ENCODE measurements around the gene ADAM8. TPM values are rescaled to one million over a fixed set of nuclear protein-coding genes. Genes with fewer than 3 reads are reported as not detected.

ADAM8 gene
- polyA plus RNA-seq, 1 of the 3 experiments (the other 2 are of a cell fraction), result 1.7 TPM

- Histone ChIP-seq H3K9me2 (no peaks in the 10 kb centered on the region), H3K4me3 (ENCODE audit: low read depth in 2 of 2, low read length in 1 of 2) (no peak overlapping the region), H3K9me3 (no peaks in the 10 kb centered on the region), H3K4me2 (no peak overlapping the region), H3K27me3 (ENCODE audit: insufficient read depth) (no peaks in the 10 kb centered on the region), H3K9ac (no peak overlapping the region), H3K27ac (ENCODE audit: low read depth in 2 of 2, low read length in 1 of 2) (no peak overlapping the region), H3K36me3 (replicated peaks in 1 of 2; ENCODE audit: control insufficient read depth in 1 of 2, insufficient read depth in 2 of 2, low read length in 1 of 2) (peaks cover 20 to 87% of the 10 kb centered on the region in 2 experiments), H4K20me1 (ENCODE audit: insufficient read depth) (no peaks in the 10 kb centered on the region), H3K4me1 (ENCODE audit: control insufficient read depth in 1 of 2, insufficient read depth in 2 of 2, low read depth in 1 of 2, low read length in 1 of 2) (no peaks in the 10 kb centered on the region), H2AFZ (ENCODE audit: low read depth) (no peak overlapping the region), H3K79me2 (ENCODE audit: insufficient read depth) (no peaks in the 10 kb centered on the region), H3F3A (replicated peaks; ENCODE audit: insufficient read depth) (no peaks in the 10 kb centered on the region)
- no peak for DNase-seq
- 90% methylated on average over 18 of the region's 18 CpGs for WGBS (ENCODE audit: low lambda C conversion rate)
- no peak for TF ChIP-seq RCOR1 (IDR thresholded peaks at IDR 0.05; ENCODE audit: low read length)
- no peak for TF ChIP-seq GATA2 (CRISPR knock-in tag; IDR thresholded peaks at IDR 0.05)
- TF ChIP-seq, protein P1, sequence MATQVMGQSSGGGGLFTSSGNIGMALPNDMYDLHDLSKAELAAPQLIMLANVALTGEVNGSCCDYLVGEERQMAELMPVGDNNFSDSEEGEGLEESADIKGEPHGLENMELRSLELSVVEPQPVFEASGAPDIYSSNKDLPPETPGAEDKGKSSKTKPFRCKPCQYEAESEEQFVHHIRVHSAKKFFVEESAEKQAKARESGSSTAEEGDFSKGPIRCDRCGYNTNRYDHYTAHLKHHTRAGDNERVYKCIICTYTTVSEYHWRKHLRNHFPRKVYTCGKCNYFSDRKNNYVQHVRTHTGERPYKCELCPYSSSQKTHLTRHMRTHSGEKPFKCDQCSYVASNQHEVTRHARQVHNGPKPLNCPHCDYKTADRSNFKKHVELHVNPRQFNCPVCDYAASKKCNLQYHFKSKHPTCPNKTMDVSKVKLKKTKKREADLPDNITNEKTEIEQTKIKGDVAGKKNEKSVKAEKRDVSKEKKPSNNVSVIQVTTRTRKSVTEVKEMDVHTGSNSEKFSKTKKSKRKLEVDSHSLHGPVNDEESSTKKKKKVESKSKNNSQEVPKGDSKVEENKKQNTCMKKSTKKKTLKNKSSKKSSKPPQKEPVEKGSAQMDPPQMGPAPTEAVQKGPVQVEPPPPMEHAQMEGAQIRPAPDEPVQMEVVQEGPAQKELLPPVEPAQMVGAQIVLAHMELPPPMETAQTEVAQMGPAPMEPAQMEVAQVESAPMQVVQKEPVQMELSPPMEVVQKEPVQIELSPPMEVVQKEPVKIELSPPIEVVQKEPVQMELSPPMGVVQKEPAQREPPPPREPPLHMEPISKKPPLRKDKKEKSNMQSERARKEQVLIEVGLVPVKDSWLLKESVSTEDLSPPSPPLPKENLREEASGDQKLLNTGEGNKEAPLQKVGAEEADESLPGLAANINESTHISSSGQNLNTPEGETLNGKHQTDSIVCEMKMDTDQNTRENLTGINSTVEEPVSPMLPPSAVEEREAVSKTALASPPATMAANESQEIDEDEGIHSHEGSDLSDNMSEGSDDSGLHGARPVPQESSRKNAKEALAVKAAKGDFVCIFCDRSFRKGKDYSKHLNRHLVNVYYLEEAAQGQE (IDR thresholded peaks at IDR 0.05; ENCODE audit: low read depth, low read length), result no peak
- TF ChIP-seq USF2 (IDR thresholded peaks at IDR 0.05; ENCODE audit: borderline replicate concordance, low read depth, low read length), result no peak
- TF ChIP-seq, protein P2, sequence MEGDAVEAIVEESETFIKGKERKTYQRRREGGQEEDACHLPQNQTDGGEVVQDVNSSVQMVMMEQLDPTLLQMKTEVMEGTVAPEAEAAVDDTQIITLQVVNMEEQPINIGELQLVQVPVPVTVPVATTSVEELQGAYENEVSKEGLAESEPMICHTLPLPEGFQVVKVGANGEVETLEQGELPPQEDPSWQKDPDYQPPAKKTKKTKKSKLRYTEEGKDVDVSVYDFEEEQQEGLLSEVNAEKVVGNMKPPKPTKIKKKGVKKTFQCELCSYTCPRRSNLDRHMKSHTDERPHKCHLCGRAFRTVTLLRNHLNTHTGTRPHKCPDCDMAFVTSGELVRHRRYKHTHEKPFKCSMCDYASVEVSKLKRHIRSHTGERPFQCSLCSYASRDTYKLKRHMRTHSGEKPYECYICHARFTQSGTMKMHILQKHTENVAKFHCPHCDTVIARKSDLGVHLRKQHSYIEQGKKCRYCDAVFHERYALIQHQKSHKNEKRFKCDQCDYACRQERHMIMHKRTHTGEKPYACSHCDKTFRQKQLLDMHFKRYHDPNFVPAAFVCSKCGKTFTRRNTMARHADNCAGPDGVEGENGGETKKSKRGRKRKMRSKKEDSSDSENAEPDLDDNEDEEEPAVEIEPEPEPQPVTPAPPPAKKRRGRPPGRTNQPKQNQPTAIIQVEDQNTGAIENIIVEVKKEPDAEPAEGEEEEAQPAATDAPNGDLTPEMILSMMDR (IDR thresholded peaks at IDR 0.05), result no peak
- TF ChIP-seq TCF12 (IDR thresholded peaks at IDR 0.05), result no peak
- TF ChIP-seq FOXM1 (IDR thresholded peaks at IDR 0.05; ENCODE audit: low read depth), result no peak
- TF ChIP-seq, protein P3, sequence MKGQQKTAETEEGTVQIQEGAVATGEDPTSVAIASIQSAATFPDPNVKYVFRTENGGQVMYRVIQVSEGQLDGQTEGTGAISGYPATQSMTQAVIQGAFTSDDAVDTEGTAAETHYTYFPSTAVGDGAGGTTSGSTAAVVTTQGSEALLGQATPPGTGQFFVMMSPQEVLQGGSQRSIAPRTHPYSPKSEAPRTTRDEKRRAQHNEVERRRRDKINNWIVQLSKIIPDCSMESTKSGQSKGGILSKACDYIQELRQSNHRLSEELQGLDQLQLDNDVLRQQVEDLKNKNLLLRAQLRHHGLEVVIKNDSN (IDR thresholded peaks at IDR 0.05; ENCODE audit: borderline replicate concordance, low read depth), result no peak
- no peak for TF ChIP-seq POLR2AphosphoS5 (IDR thresholded peaks at IDR 0.05; ENCODE audit: low read depth, low read length)
- TF ChIP-seq MEF2A (IDR thresholded peaks at IDR 0.05; ENCODE audit: borderline replicate concordance, low read depth), result no peak
- no peak for TF ChIP-seq FOXJ3 (CRISPR knock-in tag; IDR thresholded peaks at IDR 0.05)
- no peak for TF ChIP-seq SIN3A (IDR thresholded peaks at IDR 0.05; ENCODE audit: borderline replicate concordance, low read depth, low read length)
- no peak for TF ChIP-seq TAF1 (IDR thresholded peaks at IDR 0.05; ENCODE audit: borderline replicate concordance, low read depth, low read length)
- ChIA-PET POLR2A (no interaction called here), CTCF (no interaction called here)
Measured at GRCh38 chr10:133286366-133286765, 9.7 kb upstream of the ADAM8 start.
